ENCODE results near the gene SDF2L1.
"Not testable (repeated sequence)": the region's sequence is repeated elsewhere in the genome, so short reads cannot be mapped to it uniquely, and the experiment has no call there.

GRCh38 chr22:21637450-21637849 lies 4.7 kb upstream of the SDF2L1 start:
- TF ChIP-seq CTCF, POLR2A (IDR thresholded peaks at IDR 0.05): not testable (repeated sequence)
